Dedifferentiated amniotic fluid mesenchymal stem cell (primary cell): ENCODE data around the gene OR5D13.

ENCODE experiments used
- DNase-seq: peaks from one replicate; pipeline ENCODE4 v3.0.0-alpha.2; 2016; ENCODE audit errors: extremely low spot score

The OR5D13 gene, protein sequence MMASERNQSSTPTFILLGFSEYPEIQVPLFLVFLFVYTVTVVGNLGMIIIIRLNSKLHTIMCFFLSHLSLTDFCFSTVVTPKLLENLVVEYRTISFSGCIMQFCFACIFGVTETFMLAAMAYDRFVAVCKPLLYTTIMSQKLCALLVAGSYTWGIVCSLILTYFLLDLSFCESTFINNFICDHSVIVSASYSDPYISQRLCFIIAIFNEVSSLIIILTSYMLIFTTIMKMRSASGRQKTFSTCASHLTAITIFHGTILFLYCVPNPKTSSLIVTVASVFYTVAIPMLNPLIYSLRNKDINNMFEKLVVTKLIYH

DNA sequence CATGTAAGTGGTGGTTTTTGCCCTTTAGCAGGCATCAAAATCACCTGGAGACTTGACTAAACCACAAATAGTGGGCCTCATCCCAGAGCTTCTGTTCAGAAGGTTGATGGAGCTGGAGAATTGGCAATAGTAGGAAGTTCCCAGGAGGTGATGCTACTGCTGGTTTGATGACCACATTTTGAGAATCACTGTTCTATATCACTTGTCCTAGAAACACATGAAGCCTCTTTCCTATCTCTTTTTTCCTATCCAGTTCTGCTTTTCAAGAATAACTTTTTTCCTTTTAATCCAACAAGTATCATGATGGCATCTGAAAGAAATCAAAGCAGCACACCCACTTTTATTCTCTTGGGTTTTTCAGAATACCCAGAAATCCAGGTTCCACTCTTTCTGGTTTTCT is at the start of gene OR5D13:
Gene OR5D13, plus strand, starts transcription at position 301 of the 400 bp plus-strand sequence. Its CDS starts 0 bp downstream, at position 301.
- DNase-seq: no peak

DNA sequence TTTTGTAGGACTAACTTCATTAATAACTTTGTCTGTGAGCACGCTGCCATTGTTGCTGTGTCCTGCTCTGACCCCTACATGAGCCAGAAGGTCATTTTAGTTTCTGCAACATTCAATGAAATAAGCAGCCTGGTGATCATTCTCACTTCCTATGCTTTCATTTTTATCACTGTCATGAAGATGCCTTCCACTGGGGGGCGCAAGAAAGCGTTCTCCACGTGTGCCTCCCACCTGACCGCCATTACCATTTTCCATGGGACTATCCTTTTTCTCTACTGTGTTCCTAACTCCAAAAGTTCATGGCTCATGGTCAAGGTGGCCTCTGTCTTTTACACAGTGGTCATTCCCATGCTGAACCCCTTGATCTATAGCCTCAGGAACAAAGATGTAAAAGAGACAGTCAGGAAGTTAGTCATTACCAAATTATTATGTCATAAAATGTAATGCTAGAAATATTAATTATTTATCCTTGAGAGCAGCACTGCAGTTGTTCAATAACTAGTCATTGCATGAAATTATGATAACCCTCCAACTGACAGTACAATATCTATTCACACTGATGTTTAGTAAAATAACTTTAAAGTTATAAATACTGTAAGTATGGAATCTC is 46.4 kb upstream of the OR5D13 start:
- no peak for DNase-seq

DNA sequence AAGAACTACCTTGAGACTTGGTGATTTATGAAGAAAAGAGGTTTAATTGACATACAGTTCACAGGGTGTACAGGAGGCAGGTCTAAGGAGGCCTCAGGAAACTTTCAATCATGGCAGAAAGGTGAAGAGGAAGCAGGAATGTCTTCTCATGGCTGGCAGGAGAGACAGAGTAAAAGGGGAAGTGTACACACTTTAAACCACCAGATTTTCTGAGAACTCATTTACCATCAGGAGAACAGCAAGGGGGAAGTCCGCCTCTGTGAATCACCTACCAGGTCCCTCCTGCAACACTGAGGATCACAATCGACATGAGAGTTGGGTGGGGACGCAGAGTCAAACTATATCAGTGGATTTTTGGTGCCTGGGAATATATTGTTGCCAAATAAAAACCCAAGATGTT is 40.3 kb upstream of the OR5D13 start:
- DNase-seq: no peak

DNA sequence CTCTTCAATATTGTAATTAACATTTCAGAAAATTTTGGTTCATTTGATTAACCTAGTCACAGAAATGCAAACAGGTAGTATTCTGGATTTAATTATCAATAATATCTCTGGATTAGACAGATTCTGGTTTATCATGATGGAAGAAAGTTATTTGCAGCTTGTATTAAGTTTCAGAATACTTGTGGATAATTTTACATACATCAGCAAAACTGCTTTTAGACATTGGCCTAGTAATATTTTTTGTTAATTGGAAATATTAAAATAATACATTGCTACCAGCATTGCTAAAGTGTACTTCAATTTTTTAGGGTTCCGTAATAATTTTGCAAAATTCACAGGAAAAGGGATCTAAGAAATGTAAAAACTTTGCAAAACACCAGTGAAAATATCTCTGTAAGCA is 18.4 kb downstream of the OR5D13 start:
- no peak for DNase-seq

DNA sequence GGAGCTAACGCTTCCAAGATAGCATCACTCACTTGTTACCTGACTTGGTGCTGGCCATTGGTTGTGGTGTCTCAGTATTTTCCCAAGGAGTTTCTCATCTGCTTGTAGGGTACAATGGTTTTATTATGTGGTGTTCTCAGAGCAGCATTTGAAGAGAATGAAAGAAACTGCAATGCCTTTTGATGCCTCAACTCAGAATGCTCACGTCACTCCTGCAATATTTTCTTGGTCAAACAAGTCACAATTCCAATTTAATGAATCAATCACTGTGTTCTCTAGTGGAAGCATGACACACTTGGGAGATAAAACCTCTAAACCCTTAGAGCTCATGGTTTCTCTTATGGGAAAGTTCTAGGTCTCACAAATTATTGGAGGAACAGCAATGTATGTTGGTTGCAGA is 20.1 kb downstream of the OR5D13 start:
- DNase-seq: no peak

DNA sequence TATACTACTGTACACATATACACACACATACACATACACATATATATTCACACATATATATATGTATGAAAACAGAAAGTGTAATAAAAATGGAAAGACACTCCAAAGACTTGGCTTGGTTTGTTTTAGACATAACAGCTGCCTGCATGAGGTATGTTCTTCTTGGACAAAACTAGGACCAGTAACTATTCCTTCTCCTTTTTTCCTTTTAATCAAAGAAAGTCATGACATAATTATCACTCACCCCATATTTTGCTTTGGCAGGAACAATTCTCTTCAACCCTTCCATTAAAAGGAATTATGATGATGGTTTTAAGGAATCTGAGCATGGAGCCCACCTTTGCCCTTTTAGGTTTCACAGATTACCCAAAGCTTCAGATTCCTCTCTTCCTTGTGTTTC is 22.0 kb downstream of the OR5D13 start, which contains the start of gene OR5D14:
Gene OR5D14, plus strand, starts transcription at position 301 of the 400 bp plus-strand sequence. Its CDS starts 0 bp downstream, at position 301.
- DNase-seq: no peak

DNA sequence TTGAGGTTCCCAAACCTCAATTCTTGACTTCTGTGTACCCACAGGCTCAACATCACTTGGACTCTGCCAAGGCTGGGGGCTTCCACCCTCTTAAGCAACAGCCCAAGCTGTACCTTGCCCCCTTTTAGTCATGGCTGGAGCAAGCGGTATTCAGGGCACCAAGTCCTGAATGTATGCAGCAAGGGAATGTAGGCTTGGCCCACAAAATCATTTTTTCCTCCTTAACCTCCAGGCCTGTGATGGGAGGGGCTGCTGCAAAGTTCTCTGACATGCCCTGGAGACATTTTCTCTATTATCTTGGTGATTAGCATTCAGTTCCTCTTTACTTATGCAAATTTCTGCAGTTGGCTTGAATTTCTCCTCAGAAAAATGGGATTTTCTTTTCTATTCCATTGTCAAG is 33.0 kb downstream of the OR5D13 start:
- no peak for DNase-seq

DNA sequence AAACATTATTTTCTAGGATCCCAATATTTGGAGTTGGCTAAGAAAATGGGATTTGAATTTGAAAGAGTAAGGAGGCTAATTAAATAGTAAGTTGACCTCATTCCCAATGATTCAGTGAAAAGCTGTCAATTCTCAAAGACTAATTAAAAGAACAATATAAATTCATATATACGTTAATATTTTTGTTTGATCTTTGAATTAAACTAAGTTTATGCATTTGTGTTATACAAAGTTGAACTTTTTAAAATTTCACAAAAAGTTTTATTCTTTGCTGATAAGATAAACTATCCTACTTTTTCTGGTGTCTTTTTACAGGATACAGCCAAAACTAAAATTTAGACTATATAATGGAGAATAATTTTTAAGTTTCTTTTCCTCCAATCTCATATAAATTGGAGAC is 37.8 kb downstream of the OR5D13 start, which contains the start of gene OR5L1:
Gene OR5L1, plus strand, starts transcription at position 301 of the 400 bp plus-strand sequence. CDS start 100 bp downstream, outside the sequence.
- no peak for DNase-seq

DNA sequence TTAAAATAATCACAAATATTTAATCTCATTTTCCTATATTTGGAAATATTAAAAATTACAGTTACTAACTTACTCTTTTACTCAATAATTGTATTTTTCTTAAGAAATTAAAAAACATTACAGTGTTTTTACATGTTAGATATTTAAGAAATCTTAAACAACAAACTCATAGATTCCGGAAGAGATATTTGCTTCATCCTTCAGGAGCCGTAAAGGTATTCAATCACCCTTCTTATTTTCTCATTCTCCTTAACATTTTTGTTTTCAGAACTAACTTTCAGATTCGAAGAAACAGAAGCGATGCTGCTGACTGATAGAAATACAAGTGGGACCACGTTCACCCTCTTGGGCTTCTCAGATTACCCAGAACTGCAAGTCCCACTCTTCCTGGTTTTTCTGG is 46.1 kb downstream of the OR5D13 start, which contains the start of gene OR5D18:
Gene OR5D18, plus strand, starts transcription at position 301 of the 400 bp plus-strand sequence. Its CDS starts 0 bp downstream, at position 301.
- DNase-seq: no peak
